GM21576 (cell line): ENCODE data around the gene FIBCD1.

Experiments
- ATAC-seq: cut with Tn5 transposase; IDR thresholded peaks from one replicate; pipeline ENCODE4 v1.9.1; 2021; ENCODE audit warnings: mild to moderate bottlenecking, moderate library complexity; ENCODE audit not compliant: unreplicated experiment

Gene FIBCD1

GRCh38 chr9:130923611-130924447 lies 15.2 kb downstream of the FIBCD1 start:
- ATAC-seq: no peak

DNA sequence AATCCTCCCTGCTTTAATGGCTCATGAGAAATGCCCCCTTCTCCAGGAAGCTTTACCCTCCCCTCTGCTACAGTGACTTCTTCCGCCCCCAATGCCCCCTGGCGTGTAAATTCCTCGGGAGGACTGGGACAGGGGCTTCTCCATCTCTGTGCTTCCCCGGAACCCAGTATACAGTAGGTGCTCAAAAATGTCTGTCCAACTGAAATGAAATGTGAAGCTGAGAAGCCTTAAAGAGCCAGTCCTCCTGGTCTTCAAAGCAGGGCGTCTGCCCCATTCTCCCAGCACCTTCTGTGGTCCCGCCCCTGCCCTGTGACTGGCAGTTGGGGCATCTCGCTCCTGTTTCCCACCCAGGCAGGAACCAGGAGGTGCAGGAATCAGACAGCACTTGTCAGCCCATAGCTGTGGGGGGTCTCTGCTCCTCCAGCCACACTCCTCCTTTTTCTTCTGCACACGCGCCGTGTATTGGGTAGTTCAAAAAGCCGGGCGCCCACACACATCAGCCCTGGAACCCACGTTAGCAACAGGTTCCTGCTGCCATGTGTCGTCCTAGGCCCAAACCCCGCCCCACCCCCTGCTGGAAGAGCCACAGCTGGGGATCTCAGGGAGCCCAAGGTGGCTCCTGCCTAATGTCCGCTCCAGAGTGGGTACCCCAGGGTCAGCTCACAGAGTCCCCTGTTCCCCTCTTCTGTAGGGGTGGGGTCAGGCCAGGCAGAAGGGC lies 16.0 kb downstream of the FIBCD1 start:
- ATAC-seq: no peak

DNA sequence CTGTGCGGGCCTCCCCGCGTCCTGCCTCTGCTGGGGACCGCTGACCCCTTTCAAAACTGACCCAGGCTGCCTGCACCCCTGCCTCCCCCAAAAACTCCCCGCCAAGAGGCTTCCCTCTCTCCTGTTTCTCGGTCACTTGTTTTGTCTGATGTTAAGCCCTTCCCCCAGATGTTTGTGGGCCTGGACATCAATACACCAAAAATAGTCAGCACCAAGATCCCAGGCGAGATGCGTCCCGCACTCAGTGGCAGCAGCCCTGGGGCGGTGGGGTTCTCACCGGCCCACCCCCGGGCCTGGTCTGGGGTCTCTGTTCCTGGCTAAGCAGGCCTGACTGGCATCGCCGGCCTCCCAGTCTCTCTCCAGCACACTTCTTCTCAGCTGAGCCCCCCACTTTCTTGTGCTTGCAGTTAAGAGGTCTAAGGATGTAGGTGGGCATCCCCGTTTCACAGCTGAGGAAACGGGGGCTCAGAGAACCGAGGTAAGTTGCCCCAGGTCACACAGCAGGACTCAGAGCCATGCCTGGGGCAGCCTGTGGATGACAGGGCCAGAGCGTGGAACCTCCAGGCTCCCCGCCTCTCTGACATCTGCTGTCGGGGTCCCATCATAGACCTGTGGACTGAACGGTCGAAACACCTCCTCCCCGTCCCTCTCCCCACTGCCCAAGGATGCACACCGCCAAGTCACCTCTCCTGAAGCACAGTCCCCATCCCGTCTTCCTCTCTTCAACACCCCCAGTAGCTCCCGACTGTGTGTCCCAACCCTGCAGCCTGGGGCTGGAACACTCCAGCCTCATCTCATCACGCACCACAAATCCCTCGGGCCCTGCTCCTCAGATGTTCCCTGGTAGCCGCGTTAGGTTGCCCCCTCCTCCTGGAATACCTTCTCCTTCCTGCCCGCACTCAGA lies 16.8 kb downstream of the FIBCD1 start:
- ATAC-seq: no peak

DNA sequence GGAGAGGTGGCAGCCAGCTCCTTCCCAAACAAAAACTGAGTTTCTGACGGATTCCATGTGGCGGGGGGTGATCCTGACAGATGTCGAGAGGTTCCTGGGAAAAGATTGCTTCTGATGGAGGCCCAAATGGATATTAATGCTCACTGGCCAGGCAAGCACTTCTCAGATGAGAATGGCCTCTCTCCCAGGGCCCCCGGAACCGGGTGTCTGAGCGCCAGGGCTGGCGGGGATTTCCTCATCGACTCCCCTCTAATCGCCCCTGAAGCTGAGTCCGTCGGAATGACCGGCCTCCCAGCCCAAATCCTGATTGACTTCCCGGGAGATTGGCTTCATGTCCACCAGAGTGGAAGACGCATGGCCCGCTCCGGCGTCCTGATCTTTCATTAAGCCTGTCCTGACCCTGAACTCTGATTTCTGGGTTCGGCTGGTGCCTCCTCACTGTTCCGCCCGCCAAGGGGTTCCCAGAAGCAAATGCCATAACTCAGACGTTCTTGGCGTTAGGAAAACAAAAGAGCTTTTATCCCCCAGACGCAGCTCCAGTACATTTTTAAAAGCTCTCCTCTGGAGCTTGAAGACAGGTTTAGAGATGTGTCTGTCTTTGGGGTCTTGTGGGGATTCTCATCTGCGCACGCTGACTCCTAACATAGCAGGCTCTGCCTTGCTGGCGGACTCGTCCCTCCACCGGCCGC lies 17.6 kb downstream of the FIBCD1 start:
- no peak for ATAC-seq

- no peak for ATAC-seq
Observed at GRCh38 chr9:130920762-130921299, 18.2 kb downstream of the FIBCD1 start.

DNA sequence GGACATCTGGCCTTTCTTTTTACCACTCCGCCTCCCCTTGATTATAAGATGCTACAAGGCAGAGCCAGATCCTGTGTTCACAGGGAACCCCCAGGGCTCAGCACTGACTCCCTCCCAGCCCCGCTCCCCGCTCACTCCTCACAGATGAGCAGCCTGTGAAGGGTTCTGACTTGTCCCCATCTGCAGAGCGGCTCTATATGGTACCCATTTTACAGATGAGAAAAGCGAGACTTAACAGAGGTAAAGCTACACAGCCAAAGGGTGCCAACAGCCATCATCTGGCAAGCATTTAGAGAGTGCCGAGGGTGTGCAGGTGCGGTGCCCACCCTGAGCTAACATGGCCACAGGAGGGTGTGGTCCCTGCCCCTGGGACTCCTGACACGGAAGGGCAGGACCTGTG lies 18.8 kb downstream of the FIBCD1 start:
- ATAC-seq: no peak

DNA sequence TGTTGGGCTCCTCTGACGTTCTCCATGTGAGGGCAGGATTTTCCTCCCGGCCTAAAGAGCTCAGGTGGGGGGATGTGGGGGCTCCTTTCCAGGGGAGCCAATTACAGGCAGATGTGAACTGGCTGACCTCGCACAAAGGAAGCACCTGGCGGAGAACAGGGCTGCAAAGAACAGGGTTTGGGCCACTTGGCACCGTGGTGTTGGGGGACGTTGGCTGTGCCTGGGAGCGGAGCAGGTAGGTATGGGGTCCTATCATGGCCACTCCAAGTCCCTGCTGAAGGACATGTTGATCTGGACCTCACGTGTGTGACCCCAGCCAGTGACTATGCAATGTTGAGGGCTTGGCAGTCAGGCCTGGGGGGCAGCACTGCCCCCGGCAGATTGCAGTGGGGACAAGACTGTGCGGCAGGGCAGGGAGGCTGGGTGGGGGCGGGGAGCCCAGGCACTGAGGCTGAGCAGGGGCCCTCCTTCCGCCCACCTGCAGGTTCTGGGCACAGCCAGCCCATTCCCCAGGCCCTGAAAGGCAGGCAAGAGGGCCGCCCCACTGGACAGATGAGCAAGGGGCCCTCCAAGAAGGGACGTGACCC lies 19.4 kb downstream of the FIBCD1 start:
- ATAC-seq: no peak

GRCh38 chr9:130918826-130919558 lies 20.1 kb downstream of the FIBCD1 start:
- no peak for ATAC-seq

GRCh38 chr9:130918101-130918825 lies 20.8 kb downstream of the FIBCD1 start:
- no peak for ATAC-seq

DNA sequence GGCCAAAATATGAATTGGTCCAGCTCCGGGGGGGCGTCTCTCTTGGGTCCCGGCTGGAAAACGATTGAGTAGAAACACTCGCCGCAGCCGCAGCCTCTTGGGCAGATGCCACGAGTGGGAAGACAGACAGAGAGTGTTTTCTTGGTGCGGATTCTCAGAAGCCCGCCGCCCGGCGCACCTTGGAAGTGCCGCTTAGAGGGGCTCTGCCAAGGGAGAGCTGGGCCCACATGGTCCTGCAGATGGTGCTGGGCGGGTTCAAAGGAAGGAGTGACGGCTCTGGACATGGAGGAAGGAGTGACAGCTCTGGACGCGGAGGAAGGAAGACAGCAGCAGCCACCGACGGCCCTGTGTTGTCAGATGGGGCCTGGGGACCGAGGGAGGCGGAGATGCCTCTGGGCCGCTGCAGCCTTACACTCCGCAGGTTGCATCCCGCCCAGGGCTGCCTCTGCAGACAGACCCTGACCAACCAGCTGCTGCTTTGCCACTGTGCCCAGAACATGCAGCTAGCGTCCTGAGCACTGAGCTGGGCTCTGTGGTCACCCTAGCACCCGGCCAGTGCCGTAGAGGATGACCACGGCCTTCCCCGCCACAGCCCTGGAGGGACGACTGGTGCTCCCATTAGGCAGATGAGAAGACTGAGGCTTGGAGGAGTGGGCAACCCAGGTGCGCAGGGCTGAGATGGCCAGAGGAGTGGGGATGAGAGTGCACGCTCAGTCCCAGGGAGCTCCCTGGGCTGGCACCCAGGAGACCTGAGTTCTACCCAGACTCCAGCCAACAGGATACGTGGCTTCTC lies 21.7 kb downstream of the FIBCD1 start:
- ATAC-seq: no peak

GRCh38 chr9:130915096-130915447 lies 24.0 kb downstream of the FIBCD1 start:
- no peak for ATAC-seq

GRCh38 chr9:130914417-130915095 lies 24.5 kb downstream of the FIBCD1 start:
- no peak for ATAC-seq

DNA sequence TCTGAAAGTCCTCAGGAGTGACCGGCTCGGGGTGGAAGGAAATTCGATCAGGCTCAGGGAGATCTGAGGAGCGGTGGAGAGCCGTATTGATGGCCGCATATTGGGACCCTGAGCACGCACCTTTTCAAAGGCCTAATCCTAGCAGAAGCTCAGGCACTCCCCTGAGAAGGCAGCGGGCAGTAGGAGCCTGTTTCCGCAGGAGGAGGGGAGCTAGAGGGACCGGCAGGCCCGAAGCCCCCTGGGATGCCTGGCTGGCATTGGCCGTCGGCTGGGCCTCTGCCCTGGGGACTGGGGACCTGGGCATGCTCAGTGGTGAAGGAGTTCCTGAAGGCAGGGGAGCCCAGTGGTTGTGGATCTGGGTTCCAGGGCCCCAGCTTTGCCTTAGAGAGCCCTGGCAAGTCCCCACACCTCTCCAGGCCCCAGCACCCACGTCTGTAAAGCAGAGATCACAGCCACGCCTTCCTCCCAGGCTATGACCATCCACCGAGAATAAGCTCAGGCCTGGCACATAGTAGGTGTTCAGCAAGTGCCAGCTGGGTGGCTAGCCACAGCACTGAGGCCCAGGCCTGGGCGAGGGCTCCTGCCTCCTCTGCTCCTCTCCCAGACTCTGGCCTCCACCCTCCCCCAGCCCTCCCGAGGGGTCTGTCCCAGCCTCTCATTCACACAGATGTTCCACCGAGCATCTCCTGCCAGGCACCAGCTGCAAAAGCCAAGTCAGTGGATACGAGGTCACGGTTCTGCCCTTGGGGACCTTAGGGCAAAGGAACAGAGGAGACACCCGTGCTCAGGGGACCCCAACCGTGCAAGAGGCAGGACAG lies 25.2 kb downstream of the FIBCD1 start:
- ATAC-seq: no peak

DNA sequence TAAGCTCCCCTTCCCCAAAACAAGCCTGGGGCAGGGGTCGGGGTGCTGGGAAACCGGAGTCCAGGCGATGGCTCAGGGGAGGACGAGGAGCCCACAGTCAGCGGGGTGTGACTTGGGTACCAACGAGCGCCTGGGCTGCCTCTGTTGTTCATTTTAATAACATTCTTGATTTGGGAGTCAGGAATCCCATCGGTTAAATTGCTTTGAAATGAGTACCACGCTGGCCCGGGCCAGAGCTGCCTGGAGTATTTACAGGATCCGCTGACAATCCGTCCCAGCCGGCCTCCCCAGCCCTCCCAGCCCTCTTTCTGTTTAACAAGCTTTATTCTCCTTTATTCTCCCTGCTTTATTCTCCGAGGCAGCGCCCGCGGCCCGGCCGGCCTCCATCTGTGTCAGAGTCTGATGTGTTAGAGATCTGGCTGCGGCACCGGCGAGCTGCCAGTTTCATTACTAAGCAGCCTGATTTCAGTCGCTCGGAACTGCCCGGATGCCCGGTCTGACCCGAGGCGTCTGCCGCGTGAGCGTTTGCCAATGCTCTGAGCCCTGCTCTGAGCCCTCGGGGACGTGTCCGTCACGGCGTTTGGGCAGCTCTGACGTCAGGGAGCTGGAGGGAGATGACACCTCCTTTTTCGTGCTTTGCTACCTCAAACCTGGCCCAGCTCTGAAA lies 26.0 kb downstream of the FIBCD1 start:
- no peak for ATAC-seq

GRCh38 chr9:130911254-130912049 lies 27.6 kb downstream of the FIBCD1 start:
- ATAC-seq: no peak
